Fibroblast of the conjunctiva (primary cell): Measurements from ENCODE around the gene SFXN1.

ENCODE experiments used
- DNase-seq: peaks from one replicate; pipeline ENCODE4 v3.0.0-alpha.2; 2010; ENCODE audit warnings: low read depth

The SFXN1 gene

GRCh38 chr5:175542232-175542965 lies 64.0 kb downstream of the SFXN1 start:
- DNase-seq, result no peak

DNA sequence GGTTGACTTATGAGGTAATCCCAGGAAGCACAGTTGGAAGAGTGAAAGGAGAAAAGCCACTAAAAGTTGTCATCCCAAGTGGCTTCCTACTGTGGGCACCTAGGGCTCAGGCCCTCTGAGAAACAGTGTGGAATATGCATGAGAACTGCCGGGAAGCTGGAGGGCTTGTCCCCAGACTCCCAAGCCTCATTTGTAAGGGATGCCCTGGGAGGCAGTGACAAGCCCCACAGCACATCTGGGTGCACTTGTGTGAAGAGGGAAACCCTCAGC lies 64.5 kb downstream of the SFXN1 start:
- DNase-seq, result no peak

DNA sequence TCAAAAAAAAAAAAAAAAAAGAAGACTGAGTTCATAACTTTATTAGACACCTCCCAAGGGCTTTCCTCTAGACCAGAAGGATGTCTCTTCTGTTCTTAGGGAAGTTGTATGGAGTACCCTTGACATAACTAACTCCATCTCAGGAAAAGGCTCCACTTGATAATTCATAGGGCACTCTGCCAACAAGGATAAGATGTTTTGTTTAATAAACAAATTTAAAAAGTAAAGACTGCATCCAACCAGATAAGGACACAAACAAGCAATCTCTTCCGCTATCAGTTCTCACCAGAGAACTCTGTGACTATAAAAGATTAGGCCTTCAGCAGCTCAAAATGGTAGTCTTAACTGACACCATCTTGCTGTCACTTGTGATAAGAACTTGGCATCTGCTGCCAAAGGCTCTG lies 65.8 kb downstream of the SFXN1 start:
- no peak for DNase-seq

DNA sequence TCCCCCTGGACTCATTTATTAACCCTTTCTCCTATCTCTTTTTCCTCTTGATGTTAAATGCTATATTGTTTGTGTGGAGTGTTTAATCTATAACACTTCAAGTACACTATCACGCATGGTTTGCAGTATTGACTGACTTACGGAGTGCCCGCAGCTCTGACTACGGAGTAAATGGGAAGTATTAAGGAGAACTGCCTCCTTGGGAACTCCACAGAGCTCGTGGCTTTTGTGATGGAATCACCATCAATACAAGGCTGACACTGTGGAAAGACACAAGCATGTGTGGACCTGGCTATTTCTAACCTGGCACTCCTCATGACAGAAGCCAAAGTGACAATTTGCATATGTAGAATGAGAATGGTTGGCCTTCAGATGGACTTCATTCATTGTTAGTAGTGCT lies 66.2 kb downstream of the SFXN1 start:
- no peak for DNase-seq

DNA sequence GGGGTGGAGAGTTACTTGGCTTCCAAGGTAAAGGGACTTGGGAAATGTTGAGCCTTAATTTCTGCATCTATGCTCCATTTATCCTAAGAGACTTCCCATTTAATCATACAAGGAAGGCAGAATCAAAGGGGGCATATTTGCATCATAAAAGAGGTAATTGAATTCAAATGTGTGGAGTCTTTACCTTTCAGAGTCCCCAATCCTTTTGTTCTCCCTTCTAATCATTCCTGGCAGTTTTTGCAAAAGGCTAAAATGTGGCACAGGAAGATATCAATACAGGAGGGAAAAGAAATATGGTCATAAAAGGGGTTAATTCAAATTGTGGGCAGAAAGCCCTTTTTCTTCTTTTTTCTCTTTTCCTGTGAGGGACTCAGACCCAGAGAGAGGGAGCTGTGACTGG lies 69.5 kb downstream of the SFXN1 start:
- DNase-seq, result no peak

DNA sequence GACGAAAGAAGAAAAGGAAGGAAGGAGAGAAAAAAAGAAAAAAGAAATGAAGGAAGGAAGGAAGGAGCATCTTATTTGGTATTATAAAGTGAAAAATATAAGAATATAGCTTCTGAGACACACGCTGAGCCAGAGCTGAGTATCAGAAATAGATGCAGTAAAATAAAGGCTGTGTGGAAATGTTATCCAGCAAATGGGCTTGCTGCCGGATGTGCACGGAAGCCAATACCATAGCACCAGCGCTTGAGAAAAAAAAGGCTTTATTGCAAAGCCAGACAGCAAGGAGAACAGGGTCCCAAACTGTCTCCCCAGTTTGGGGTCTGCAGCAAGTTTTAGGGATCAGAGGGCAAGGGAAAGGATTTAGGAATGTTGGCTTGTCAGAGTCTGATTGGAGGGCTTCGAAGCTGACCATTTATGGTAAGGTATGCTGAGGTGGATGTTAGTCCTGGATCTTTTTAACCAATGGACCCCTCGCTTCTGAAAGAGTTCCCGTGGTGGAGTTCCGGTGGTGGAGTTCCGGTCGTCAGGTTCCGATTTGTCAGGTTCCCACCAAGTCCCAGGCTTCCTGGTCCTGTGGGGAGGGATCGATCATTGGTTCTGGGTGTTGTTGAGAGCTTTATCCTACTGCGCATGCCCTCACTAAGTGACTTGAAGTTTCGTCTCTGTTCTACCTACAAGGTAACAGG lies 70.4 kb downstream of the SFXN1 start:
- no peak for DNase-seq

- DNase-seq, result no peak
Observed at GRCh38 chr5:175550055-175550805, 71.9 kb downstream of the SFXN1 start.

GRCh38 chr5:175551266-175551665 lies 72.9 kb downstream of the SFXN1 start:
- no peak for DNase-seq

DNA sequence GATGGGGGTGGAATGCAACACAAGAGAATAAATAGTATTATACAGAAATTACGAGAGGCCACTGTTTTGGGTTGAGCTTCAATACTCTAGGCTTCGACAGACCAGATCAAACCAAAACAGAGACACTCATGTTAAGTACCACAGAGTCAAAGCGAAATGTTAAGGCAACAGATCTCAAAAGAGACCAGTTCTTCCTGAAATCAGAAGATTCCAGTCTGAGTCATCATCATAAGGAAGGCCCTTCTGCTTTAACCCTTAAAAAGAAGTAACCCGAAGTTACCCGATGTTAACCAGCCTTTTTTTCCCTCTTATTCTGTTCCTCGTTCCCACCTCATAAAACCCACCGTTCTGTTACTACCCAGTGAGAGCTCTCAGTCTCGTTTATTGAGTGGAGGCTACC lies 75.9 kb downstream of the SFXN1 start:
- DNase-seq, result no peak

GRCh38 chr5:175555168-175555785 lies 76.9 kb downstream of the SFXN1 start:
- DNase-seq, result no peak

- no peak for DNase-seq
Observed at GRCh38 chr5:175556794-175557193, 78.4 kb downstream of the SFXN1 start.

DNA sequence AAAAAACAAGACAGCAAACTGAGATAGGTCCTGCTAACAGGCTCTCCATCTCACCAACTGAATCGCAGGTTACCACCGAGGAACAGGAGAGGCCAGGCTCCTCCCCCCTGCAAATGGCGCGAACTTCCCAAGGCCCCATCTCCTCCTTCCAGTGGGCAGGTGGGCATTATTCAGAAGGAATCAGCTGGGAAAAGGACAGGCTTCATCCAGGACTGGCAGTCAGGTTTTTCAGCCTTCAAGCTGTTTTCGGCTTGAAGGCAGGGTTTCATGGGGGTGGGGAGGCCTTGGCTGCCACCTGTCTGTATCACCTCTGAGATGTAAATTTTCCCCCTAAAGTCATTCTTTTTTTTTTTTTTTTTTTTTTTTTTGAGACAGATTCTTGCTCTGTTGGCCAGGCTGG lies 79.4 kb downstream of the SFXN1 start:
- no peak for DNase-seq

DNA sequence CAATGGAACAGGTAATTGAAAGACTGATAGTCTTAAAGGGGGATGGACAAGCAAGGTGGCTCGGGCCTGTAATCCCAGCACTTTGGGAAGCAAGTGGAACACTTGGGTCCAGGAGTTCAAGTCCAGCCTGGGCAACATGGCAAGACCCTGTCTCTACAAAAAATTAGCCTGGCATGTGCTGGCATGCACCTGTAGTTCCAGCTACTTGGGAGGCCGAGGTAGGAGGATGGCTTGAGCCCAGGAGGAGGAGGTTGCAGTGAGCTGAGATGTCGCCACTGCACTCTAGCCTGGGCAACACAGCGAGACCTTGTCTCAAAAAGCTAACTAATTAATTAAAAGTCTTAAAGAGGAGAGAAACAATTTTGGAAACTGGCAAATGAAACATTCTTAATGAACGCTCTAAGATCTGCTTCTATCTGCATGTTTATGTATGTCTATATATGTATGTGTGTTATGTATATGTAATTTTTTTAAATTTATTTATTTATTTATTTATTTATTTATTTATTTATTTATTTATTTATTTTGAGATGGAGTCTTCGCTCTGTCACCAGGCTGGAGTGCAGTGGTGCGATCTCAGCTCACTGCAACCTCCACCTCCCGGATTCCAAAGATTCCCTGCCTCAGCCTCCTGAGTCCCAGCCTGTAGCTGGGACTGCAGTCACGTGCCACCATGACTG lies 80.6 kb downstream of the SFXN1 start:
- no peak for DNase-seq

DNA sequence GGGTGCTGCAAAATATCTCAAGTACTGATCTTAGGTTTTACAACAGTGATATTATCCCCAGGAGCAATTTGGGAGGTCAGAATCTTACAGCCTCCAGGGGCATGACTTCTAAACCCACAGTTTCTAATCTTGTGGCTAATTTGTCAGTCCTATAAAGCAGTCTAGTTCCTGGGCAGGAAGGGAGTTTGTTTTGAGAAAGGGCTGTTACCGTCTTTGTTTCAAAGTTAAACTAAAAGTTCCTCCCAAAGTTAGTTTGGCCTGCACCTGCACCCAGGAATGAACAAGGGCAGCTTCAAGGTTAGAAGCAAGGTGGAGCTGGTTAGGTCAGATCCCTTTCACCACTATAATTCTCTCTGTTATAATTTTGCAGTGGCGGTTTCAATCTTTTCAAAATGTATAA lies 81.7 kb downstream of the SFXN1 start:
- DNase-seq, result no peak

DNA sequence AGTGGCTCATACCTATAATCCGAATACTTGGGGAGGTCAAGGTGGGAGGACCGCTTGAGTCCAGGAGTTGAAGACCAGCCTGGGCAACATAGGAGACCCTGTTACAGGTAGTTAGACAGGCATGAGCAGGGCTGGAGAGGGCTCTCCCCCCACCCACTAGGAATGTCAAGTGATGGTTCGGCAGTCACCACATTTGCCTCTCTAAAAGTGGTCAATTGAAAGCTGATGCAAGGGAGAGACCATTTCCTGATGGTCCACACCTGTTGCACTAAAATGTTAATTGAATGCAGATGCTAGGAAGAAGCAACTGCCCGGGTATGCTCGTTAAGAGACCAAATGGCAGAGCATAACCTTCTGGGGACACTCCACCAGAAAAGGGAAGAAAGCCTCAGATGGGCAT lies 82.7 kb downstream of the SFXN1 start:
- no peak for DNase-seq

GRCh38 chr5:175564716-175565115 lies 86.4 kb downstream of the SFXN1 start:
- no peak for DNase-seq

- no peak for DNase-seq
Observed at GRCh38 chr5:175566697-175567096, 88.3 kb downstream of the SFXN1 start.

DNA sequence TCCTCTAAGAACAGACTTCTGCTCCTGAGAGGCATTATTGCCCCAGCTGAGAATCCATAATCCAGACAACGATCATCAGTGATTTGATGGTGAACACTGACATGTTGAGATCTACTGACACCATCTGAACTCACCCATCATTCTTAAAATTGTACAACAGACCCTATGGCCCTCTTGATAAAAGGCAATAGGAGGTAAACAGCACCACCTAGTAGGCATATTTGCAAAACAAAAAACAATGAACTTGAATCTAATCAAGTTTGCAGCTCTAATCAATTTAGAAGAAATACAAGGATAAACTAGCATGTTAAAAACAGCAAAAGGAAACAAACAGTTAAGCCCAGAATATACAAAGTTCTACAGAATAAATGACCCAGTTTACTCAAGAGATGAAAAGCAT lies 89.6 kb downstream of the SFXN1 start:
- DNase-seq, result no peak

GRCh38 chr5:175569701-175570100 lies 91.3 kb downstream of the SFXN1 start:
- DNase-seq, result no peak

DNA sequence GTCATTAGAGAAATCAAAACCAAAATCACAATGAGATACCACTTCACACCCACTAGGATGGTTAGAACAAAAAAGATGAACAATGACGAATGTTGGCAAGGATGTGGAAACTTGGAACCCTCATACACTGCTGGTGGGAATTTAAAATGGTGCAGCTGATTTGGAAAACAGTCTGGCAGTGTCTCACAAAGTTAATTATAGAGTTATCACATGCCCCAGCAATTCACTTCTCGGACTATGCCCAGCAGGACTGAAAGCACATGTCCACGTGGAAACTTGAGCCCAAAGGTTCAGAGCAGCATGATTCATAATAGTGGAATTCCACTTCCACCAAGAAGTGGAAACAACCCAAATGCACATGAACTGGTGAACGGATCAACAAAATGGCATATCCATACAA lies 94.5 kb downstream of the SFXN1 start:
- no peak for DNase-seq

- DNase-seq, result no peak
Observed at GRCh38 chr5:175573493-175574269, 95.3 kb downstream of the SFXN1 start.

- DNase-seq, result no peak
Observed at GRCh38 chr5:175575301-175575700, 96.9 kb downstream of the SFXN1 start.
